ENCODE measurements around the gene NUDC. TPM values are rescaled to one million over a fixed set of nuclear protein-coding genes. Genes with fewer than 3 reads are reported as not detected.

Gene NUDC
- total and polyA plus RNA-seq, 3 experiments from 2014 or later: 122 to 168 (median 167) TPM

- Mint-ChIP-seq H3K9me3 (no peaks in the 10 kb centered on the region), H3K4me3 (peak overlapping the region in 6 of 7 donors; percentile 43 to 93 (median 58)), H3K4me1 (peaks cover 40 to 44% (median 44%) of the 10 kb centered on the region in 3 donors), H3K36me3 (peaks cover 11 to 80% (median 26%) of the 10 kb centered on the region in 3 donors), H3K27me3 (peaks cover 0 to 2% of the 10 kb centered on the region in 2 donors), H3K27ac (peak overlapping the region; percentile 45 to 88 (median 78))
- Histone ChIP-seq H3K27me3 (ENCODE audit: insufficient read depth, low read length, poor library complexity, severe bottlenecking) (no peaks in the 10 kb centered on the region), H3K36me3 (ENCODE audit: insufficient read depth, low read length) (peaks cover 52% of the 10 kb centered on the region), H3K4me3 (ENCODE audit: low read length) (no peak overlapping the region), H3K9me3 (ENCODE audit: low read length) (no peaks in the 10 kb centered on the region), H3K27ac (ENCODE audit: low read depth, low read length) (no peak overlapping the region), H3K4me1 (ENCODE audit: insufficient read depth, low read length) (peaks cover 19% of the 10 kb centered on the region)
- ChIA-PET CTCF (interaction anchor here (0.8 to 2.4 kb wide), 6 partner anchors 9 to 285 kb away, joined by 3 to 10 read pairs (median 5); no protein-coding TSS in a partner anchor), POLR2A (interaction anchor here (0.7 to 1.5 kb wide), 2 partner anchors 13 to 44 kb away, joined by 3 to 5 read pairs; partner anchors contain the start of gene GPATCH3)
- peak in 1 of 5 donors; percentile 25 for DNase-seq
Observed at GRCh38 chr1:26887125-26887524, 34.4 kb upstream of the NUDC start.

- CTCF ChIA-PET: interaction anchor here (0.9 to 2.4 kb wide), 2 partner anchors 9 to 22 kb away, joined by 3 to 10 read pairs; no protein-coding TSS in a partner anchor
- peaks cover 41% of the 10 kb centered on the region for H3K36me3 ChIP-seq (ENCODE audit: insufficient read depth, low read length)
- H3K27me3 Mint-ChIP-seq: peaks cover 0 to under 1% of the 10 kb centered on the region in 2 donors
Observed at GRCh38 chr1:26888231-26888630, 33.3 kb upstream of the NUDC start.

GRCh38 chr1:26889551-26890466, 31.7 kb upstream of the NUDC start, which contains the start of gene GPN2:
TSS of gene GPN2 (minus strand) at chr1:26890283. CDS start at chr1:26890096, 187 bp downstream.
- H3K4me3 ChIP-seq (ENCODE audit: low read length): peak within 1 kb of the TSS; percentile 92
- H3K4me3 Mint-ChIP-seq: peak within 1 kb of the TSS; percentile 93 to 96 (median 94)
- no peaks in the 10 kb centered on the region for H3K27me3 ChIP-seq (ENCODE audit: insufficient read depth, low read length, poor library complexity, severe bottlenecking)
- DNase-seq: peak; percentile 64 to 85 (median 72)
- no peaks in the 10 kb centered on the region for H3K27me3 Mint-ChIP-seq
- peaks cover 19% of the 10 kb centered on the region for H3K4me1 ChIP-seq (ENCODE audit: insufficient read depth, low read length)
- CTCF ChIA-PET: interaction anchor here (1.0 to 2.8 kb wide), 11 partner anchors 11 to 420 kb away, joined by 3 to 13 read pairs (median 5); partner anchors contain the start of genes GPATCH3 and NUDC
- peak within 1 kb of the TSS; percentile 88 to 99 (median 96) for H3K27ac Mint-ChIP-seq
- POLR2A ChIA-PET: interaction anchor here (1.0 to 3.0 kb wide), 6 partner anchors 10 to 390 kb away, joined by 4 to 39 read pairs (median 6); partner anchors contain the start of genes GPATCH3 and NUDC
- H3K36me3 ChIP-seq (ENCODE audit: insufficient read depth, low read length): peaks cover 30% of the 10 kb centered on the region
- no peaks in the 10 kb centered on the region for H3K9me3 Mint-ChIP-seq
- H3K4me1 Mint-ChIP-seq: peaks cover 32 to 48% (median 35%) of the 10 kb centered on the region in 3 donors
- no peaks in the 10 kb centered on the region for H3K9me3 ChIP-seq (ENCODE audit: low read length)
- H3K27ac ChIP-seq (ENCODE audit: low read depth, low read length): peak within 1 kb of the TSS; percentile 91
- peaks cover 11 to 78% (median 16%) of the 10 kb centered on the region in 3 donors for H3K36me3 Mint-ChIP-seq

More at GRCh38 chr1:26888231-26888630, 33.3 kb upstream of the NUDC start:
- Mint-ChIP-seq H3K4me3 (peak overlapping the region; percentile 51 to 96 (median 93)), H3K9me3 (no peaks in the 10 kb centered on the region), H3K36me3 (peaks cover 11 to 80% (median 16%) of the 10 kb centered on the region in 3 donors), H3K4me1 (peaks cover 34 to 44% (median 36%) of the 10 kb centered on the region in 3 donors), H3K27ac (peak overlapping the region; percentile 77 to 99 (median 95))
- Histone ChIP-seq H3K4me3 (ENCODE audit: low read length) (no peak overlapping the region), H3K27ac (ENCODE audit: low read depth, low read length) (no peak overlapping the region), H3K27me3 (ENCODE audit: insufficient read depth, low read length, poor library complexity, severe bottlenecking) (no peaks in the 10 kb centered on the region), H3K9me3 (ENCODE audit: low read length) (no peaks in the 10 kb centered on the region), H3K4me1 (ENCODE audit: insufficient read depth, low read length) (peaks cover 19% of the 10 kb centered on the region)
- POLR2A ChIA-PET: interaction anchor here (0.5 kb wide), 1 partner anchor 88 kb away, joined by 3 read pairs; no protein-coding TSS in a partner anchor
- DNase-seq: no peak

GRCh38 chr1:26890467-26890796, 31.1 kb upstream of the NUDC start:
- H3K27ac Mint-ChIP-seq: peak overlapping the region; percentile 87 to 99 (median 96)
- H3K36me3 Mint-ChIP-seq: peaks cover 7 to 78% (median 11%) of the 10 kb centered on the region in 3 donors
- Histone ChIP-seq H3K27me3 (ENCODE audit: insufficient read depth, low read length, poor library complexity, severe bottlenecking) (no peaks in the 10 kb centered on the region), H3K9me3 (ENCODE audit: low read length) (no peaks in the 10 kb centered on the region), H3K4me1 (ENCODE audit: insufficient read depth, low read length) (peaks cover 19% of the 10 kb centered on the region), H3K36me3 (ENCODE audit: insufficient read depth, low read length) (peaks cover 25% of the 10 kb centered on the region), H3K27ac (ENCODE audit: low read depth, low read length) (peak overlapping the region; percentile 91), H3K4me3 (ENCODE audit: low read length) (peak overlapping the region; percentile 92)
- no peaks in the 10 kb centered on the region for H3K9me3 Mint-ChIP-seq
- ChIA-PET POLR2A (interaction anchor here (1.0 to 3.0 kb wide), 6 partner anchors 10 to 390 kb away, joined by 4 to 39 read pairs (median 6); partner anchors contain the start of genes GPATCH3 and NUDC), CTCF (interaction anchor here (1.0 to 2.8 kb wide), 10 partner anchors 10 to 420 kb away, joined by 3 to 13 read pairs (median 4); partner anchors contain the start of genes GPATCH3 and NUDC)
- no peaks in the 10 kb centered on the region for H3K27me3 Mint-ChIP-seq
- DNase-seq: no peak
- peak overlapping the region; percentile 93 to 96 (median 94) for H3K4me3 Mint-ChIP-seq
- H3K4me1 Mint-ChIP-seq: peaks cover 28 to 45% (median 31%) of the 10 kb centered on the region in 3 donors

GRCh38 chr1:26894263-26894662, 27.3 kb upstream of the NUDC start:
- no peak overlapping the region for H3K27ac ChIP-seq (ENCODE audit: low read depth, low read length)
- CTCF ChIA-PET: interaction anchor here (1.3 to 2.1 kb wide), 2 partner anchors 16 to 85 kb away, joined by 3 to 7 read pairs; no protein-coding TSS in a partner anchor
- peaks cover 19% of the 10 kb centered on the region for H3K4me1 ChIP-seq (ENCODE audit: insufficient read depth, low read length)
- Mint-ChIP-seq H3K4me3 (peak overlapping the region in 2 of 7 donors; percentile 47 to 54), H3K27ac (peak overlapping the region in 2 of 8 donors; percentile 54 to 71), H3K27me3 (no peaks in the 10 kb centered on the region), H3K36me3 (peaks cover 4 to 77% (median 9%) of the 10 kb centered on the region in 3 donors), H3K9me3 (no peaks in the 10 kb centered on the region), H3K4me1 (peaks cover 23 to 46% (median 28%) of the 10 kb centered on the region in 3 donors)
- no peaks in the 10 kb centered on the region for H3K9me3 ChIP-seq (ENCODE audit: low read length)
- H3K27me3 ChIP-seq (ENCODE audit: insufficient read depth, low read length, poor library complexity, severe bottlenecking): no peaks in the 10 kb centered on the region
- POLR2A ChIA-PET: no interaction called here
- DNase-seq: no peak
- peaks cover 7% of the 10 kb centered on the region for H3K36me3 ChIP-seq (ENCODE audit: insufficient read depth, low read length)
- no peak overlapping the region for H3K4me3 ChIP-seq (ENCODE audit: low read length)

GRCh38 chr1:26897351-26897750, 24.2 kb upstream of the NUDC start:
- H3K9me3 ChIP-seq (ENCODE audit: low read length): no peaks in the 10 kb centered on the region
- H3K9me3 Mint-ChIP-seq: no peaks in the 10 kb centered on the region
- ChIA-PET POLR2A (no interaction called here), CTCF (interaction anchor here (0.8 kb wide), 1 partner anchor 295 kb away, joined by 3 read pairs; no protein-coding TSS in a partner anchor)
- no peaks in the 10 kb centered on the region for H3K27me3 ChIP-seq (ENCODE audit: insufficient read depth, low read length, poor library complexity, severe bottlenecking)
- H3K27ac Mint-ChIP-seq: peak overlapping the region in 3 of 8 donors; percentile 12 to 68 (median 17)
- no peak overlapping the region for H3K27ac ChIP-seq (ENCODE audit: low read depth, low read length)
- peaks cover 6% of the 10 kb centered on the region for H3K36me3 ChIP-seq (ENCODE audit: insufficient read depth, low read length)
- H3K4me3 ChIP-seq (ENCODE audit: low read length): no peak overlapping the region
- DNase-seq: no peak
- H3K36me3 Mint-ChIP-seq: peaks cover 4 to 68% (median 8%) of the 10 kb centered on the region in 3 donors
- H3K4me1 ChIP-seq (ENCODE audit: insufficient read depth, low read length): peaks cover 20% of the 10 kb centered on the region
- H3K4me1 Mint-ChIP-seq: peaks cover 27 to 52% (median 35%) of the 10 kb centered on the region in 3 donors
- H3K27me3 Mint-ChIP-seq: no peaks in the 10 kb centered on the region
- peak overlapping the region in 1 of 7 donors; percentile 79 for H3K4me3 Mint-ChIP-seq

GRCh38 chr1:26900001-26900814, 21.3 kb upstream of the NUDC start, which contains the start of gene GPATCH3:
TSS of gene GPATCH3 (minus strand) at chr1:26900467. CDS start at chr1:26900442, 25 bp downstream.
- DNase-seq: peak; percentile 82 to 94 (median 85)
- Mint-ChIP-seq H3K27me3 (no peaks in the 10 kb centered on the region), H3K4me1 (peaks cover 27 to 48% (median 37%) of the 10 kb centered on the region in 3 donors), H3K27ac (peak within 1 kb of the TSS; percentile 92 to 100 (median 98)), H3K4me3 (peak within 1 kb of the TSS; percentile 88 to 99 (median 93)), H3K9me3 (no peaks in the 10 kb centered on the region), H3K36me3 (peaks cover 0 to 41% (median 3%) of the 10 kb centered on the region in 3 donors)
- peaks cover 6% of the 10 kb centered on the region for H3K36me3 ChIP-seq (ENCODE audit: insufficient read depth, low read length)
- POLR2A ChIA-PET: interaction anchor here (0.7 to 2.3 kb wide), 9 partner anchors 10 to 428 kb away, joined by 3 to 39 read pairs (median 4); partner anchors contain the start of genes GPN2, HMGN2, NUDC and SLC9A1
- peaks cover 20% of the 10 kb centered on the region for H3K4me1 ChIP-seq (ENCODE audit: insufficient read depth, low read length)
- no peaks in the 10 kb centered on the region for H3K27me3 ChIP-seq (ENCODE audit: insufficient read depth, low read length, poor library complexity, severe bottlenecking)
- H3K4me3 ChIP-seq (ENCODE audit: low read length): peak within 1 kb of the TSS; percentile 92
- peak within 1 kb of the TSS; percentile 87 for H3K27ac ChIP-seq (ENCODE audit: low read depth, low read length)
- H3K9me3 ChIP-seq (ENCODE audit: low read length): no peaks in the 10 kb centered on the region
- CTCF ChIA-PET: interaction anchor here (0.9 to 2.6 kb wide), 7 partner anchors 10 to 79 kb away, joined by 3 to 13 read pairs (median 3); partner anchors contain the start of genes GPN2 and NR0B2

Data from CD8-positive, alpha-beta memory T cell (primary cell).